GM18873 (cell line): ENCODE data around the gene UBN1.

Source experiments
- ATAC-seq: cut with Tn5 transposase; IDR thresholded peaks from one replicate; pipeline ENCODE4 v1.9.1; 2021; ENCODE audit warnings: mild to moderate bottlenecking, moderate library complexity, moderate number of reproducible peaks; ENCODE audit not compliant: unreplicated experiment, low FRiP score

Gene UBN1

DNA sequence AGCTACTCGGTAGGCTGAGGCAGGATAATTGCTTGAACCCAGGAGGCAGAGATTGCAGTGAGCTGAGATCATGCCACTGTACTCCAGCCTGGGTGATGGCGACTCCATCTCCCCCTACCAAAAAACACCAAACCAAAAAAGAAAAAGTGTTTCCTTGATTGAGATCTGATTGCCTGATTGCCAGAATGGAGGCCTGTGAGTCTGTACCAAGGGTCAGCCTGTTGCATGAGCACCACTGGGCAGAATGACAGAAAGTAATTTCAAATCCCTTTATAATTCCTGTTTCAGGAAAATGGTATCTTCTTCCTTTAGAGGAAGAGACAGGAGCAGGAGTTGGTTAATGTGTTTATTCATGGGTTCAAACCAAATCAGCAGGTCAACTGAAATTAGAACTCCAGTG lies 8.5 kb downstream of the UBN1 start:
- no peak for ATAC-seq

DNA sequence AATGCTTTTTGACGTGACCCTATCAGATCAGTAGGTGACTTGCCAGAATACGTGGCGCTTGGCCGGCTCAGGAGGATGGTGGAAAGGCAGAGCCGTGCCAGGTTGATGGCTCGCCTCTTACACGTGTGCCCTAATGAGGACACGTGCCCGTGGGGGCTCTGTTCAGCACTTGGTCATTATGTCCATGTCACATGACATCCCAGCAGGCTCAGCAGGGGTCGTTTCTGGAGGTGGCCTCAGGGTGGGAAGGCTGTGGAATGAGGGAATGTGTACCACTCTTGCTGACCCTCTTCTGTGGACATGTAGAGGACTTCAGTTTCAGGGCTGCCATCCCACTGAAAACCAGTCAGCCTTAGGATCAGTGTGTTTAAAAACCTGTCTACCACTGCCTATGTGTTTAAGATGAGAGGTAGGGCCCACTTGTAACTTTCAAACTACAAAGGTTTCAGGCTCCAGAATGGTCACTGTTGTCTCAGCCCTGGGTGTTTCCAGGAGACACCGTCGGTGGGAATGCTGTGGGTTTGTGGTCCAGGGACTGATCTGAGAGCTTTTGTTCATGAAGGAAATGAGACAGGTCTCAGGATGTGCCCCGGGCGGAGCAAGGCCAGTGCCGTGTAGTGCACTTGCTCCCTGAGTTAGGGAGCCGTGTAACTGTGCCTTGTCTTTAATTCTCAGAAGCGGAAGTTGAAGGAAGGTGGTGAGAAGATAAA lies 12.1 kb downstream of the UBN1 start:
- ATAC-seq: no peak

DNA sequence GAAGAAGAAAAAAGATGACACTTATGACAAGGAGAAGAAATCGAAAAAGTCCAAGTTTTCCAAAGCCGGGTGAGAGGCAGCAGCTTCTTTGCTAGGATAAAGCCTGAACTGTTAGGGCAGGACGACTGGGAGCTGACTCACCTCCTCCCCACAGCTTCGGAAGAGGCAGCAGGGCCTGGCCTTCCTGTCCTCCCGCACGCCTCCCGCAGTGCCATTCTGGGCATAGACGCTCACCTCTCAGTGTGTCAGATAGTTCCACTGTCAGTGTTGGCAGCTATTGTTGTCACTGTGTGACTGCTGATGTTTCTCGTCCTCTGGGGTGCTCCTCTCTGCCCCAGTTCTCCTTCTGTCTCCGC lies 12.6 kb downstream of the UBN1 start:
- ATAC-seq: no peak

GRCh38 chr16:4860727-4861342 lies 13.6 kb downstream of the UBN1 start:
- ATAC-seq: no peak

GRCh38 chr16:4862639-4863038 lies 15.4 kb downstream of the UBN1 start:
- no peak for ATAC-seq

- no peak for ATAC-seq
Measured at GRCh38 chr16:4864728-4865127, 17.4 kb downstream of the UBN1 start.

- ATAC-seq: no peak
Measured at GRCh38 chr16:4865231-4865860, 18.1 kb downstream of the UBN1 start.

DNA sequence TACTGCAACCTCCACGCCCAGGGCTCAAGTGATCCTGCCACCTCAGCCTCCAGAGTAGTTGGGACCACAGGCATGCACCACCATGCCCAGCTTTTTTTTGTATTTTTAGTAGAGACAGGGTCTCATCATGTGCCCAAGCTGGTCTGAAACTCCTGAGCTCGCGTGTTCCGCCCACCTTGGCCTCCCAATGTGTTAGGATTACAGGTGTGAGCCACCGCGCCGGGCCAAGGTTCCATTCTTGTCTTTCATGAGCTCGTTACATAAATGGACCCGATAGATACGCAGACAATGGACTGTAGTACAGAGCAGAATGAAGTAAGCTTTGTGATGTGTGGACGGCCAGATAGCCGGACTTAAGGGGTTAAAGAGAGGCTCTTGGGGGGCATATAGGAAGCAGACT lies 19.3 kb downstream of the UBN1 start:
- no peak for ATAC-seq

- no peak for ATAC-seq
Measured at GRCh38 chr16:4868026-4868425, 20.7 kb downstream of the UBN1 start.

DNA sequence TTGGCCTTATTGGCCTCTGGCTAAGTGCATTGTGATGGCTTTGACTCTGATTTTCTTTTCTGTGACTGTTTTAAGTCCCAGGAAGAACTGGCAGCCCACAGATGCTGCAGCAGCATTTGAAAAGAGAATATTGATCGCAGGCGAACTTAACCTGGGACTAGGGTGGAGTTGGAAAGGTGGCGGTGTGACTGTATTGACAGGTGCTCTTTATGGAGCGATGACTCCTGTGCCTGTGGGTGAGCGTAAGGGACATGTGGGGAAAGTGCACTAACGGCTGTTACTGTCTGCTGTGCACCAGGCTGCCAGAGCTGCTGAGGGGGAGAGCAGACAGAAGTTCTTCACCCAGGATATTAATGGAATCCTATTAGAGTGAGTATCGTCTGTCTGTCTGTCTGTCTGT lies 21.3 kb downstream of the UBN1 start:
- no peak for ATAC-seq

- ATAC-seq: no peak
Measured at GRCh38 chr16:4869147-4869805, 22.0 kb downstream of the UBN1 start.

- ATAC-seq: no peak
Measured at GRCh38 chr16:4870138-4870671, 22.9 kb downstream of the UBN1 start.

- ATAC-seq: no peak
Measured at GRCh38 chr16:4871071-4871470, 23.8 kb downstream of the UBN1 start.

- ATAC-seq: no peak
Measured at GRCh38 chr16:4873091-4873490, 25.8 kb downstream of the UBN1 start.

- no peak for ATAC-seq
Measured at GRCh38 chr16:4874666-4875065, 27.4 kb downstream of the UBN1 start.

DNA sequence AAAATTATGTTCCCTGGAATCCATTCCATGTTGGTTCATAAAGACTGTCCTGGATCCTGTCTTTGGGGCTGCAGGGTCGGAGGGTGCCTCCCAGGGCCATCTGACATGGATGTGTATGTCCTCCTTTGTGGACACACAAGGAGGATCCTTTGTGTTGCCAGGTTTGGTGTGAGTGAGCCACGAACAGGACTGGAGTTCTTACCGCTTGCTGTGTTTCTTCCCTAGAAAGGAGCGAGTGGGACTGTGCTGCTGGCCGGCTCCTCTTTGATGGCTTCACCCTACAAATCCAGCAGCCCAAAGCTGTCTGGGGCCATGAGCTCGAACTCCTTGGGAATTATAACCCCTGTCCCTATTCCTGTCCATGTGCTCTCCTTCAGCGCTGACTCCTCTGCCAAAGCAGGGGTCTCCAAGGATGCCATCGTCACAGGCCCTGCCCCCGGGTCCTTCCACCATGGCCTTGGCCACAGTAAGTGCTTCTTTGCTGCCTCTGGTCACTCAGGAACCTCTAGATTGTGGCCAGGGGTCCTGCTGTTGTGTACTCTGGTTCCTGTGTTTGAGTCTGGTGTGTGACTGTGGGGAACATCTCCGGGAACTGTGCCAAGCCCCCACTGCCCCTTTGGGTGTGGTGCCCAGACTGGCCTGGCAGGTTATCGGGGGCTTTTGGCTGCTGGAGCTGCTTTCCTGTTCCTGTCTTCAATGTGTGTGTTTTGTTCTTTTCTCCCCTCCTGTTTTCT lies 29.5 kb downstream of the UBN1 start:
- ATAC-seq: no peak

- no peak for ATAC-seq
Measured at GRCh38 chr16:4877380-4877685, 30.1 kb downstream of the UBN1 start.

DNA sequence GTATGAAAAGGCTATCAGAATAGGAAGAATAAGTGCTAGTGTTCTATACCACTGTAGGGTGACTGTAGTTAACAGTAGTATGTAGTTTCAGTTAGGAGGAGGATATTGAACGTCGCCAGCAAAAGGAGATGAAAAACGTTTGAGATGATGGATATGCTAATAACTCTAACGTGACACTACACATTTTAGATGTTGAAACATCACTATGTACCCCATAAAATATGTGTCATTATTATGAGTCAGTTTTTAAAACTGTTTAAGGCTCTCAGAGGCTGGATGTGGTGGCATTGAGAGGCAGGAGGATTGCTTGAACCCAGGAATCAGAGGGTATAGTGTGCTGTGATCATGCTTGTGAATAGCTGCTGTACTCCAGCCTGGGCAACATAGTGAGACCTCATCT lies 31.8 kb downstream of the UBN1 start:
- ATAC-seq: no peak

DNA sequence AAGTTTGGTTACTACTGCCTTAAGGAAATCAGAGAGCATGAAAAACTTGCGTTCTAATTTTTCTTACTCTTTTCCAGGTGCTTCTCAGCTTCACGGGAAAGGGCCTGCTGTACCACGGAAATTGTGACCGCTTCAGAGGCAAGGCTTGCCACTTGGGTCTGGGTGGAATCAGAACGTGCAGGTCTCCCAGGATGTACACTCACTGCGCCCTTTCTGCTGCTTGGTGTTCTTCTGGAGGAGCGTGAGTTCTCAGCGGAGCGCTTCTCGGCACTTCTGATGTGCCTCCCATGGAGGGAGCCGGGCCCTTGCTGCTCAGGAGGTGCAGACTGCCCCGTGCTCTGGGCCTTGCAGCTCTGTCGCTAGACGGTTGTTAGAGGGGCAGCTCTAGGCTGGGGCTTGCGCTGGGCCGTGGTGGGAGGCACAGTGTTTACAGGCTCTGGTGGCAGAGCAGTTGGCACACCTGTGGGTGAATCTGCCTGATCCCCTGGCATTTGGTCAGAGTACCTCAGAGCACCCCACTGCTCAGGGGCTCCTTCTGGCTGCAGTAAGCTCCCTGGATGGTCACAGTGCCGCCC lies 32.8 kb downstream of the UBN1 start:
- ATAC-seq: no peak

DNA sequence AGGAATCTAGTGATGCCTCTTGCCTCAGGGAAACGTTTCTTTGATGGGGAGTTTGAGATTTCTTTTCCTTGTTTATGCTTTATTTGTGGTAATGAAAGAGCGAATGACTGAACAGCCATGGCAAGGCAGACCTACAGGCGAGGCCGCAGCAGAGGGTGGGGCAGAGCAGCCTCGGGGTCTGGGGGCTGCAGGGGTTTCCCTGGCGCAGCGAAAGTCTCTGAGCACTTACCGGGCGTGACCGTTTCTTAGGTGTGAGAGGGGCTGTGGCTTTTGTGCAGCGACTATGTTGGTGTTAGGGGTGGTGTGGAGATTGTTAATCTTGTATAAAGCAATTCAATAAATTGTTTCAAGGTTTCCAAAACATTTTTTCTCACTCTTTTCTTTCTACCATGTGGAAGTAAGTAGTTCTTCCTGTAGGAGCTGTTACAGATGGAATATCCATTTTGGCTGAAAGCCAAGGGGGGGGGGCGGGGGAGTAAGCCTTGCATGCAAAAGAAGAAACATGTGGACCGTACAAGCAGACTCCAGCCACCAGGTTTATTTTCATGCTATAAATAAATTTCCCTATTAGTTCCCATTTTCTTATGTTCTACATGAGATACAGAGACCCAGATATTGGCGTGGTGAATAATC lies 34.8 kb downstream of the UBN1 start:
- ATAC-seq: no peak
